ENCODE data around the gene WNT4.
A peak's percentile ranks its signal among the peaks of the same experiment; 100 is the strongest.

WNT4 gene

DNA sequence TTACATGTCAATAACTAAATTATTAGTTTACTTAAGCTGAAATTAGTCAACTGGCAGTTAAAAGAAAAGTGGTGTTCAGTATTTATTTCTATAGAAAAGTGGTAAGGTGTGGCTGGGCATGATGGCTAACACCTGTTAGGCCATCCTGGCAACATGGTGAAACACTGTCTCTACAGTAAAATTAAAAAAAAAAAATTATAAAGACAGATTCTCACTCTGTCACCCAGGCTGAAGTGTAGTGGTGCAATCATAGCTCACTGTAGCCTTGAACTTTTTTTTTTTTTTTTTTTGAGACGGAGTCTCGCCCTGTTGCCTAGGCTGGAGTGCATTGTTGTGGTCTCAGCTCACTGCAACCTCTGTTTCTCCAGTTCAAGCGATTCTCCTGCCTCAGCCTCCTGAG is 32.9 kb downstream of the WNT4 start:
- no peak for DNase-seq (ENCODE audit: low read depth in 2 of 2)

DNA sequence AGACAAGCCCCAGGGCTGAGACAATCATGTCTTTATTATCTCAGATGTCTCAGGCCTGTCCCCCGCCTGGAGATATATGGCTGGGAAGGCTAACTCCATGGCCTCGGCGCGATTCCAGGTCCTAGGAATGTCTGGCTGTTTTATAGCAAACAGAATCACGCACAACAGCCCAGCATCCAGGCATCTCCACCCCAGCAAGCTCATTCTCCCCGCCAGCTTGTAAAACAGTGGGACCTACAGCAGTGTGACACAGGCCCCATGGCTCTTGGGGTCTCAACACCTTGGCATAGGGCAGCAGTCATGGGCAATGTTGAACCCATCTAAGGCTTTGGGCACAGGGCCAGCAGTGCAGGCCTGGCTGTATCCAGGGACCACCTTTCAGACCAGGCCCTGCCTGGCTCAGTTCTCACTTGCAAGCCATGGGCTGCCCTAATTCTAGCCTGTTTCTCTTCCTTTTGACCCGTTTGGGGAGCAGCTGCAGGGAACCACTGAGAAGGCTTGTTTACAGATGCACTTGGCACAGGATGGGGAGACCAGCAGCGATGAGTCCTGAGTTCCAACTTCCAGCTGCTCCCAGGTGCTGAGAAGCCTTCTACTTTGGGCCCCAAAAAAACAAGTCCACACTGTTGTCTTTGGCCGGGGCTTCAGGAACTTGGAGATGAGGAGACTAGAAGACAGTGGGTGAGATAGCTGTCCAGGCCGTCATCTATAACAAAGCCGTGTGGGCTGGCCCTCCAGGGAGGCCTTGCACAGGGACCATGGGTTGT is 34.4 kb downstream of the WNT4 start:
- DNase-seq (ENCODE audit: low read depth in 2 of 2): no peak

- DNase-seq (ENCODE audit: low read depth in 2 of 2): no peak
Measured at GRCh38 chr1:22107126-22107525, 35.8 kb downstream of the WNT4 start.

- no peak for DNase-seq (ENCODE audit: low read depth in 2 of 2)
Measured at GRCh38 chr1:22105611-22106207, 37.2 kb downstream of the WNT4 start.

- DNase-seq (ENCODE audit: low read depth in 2 of 2): no peak
Measured at GRCh38 chr1:22104865-22105437, 37.9 kb downstream of the WNT4 start.

DNA sequence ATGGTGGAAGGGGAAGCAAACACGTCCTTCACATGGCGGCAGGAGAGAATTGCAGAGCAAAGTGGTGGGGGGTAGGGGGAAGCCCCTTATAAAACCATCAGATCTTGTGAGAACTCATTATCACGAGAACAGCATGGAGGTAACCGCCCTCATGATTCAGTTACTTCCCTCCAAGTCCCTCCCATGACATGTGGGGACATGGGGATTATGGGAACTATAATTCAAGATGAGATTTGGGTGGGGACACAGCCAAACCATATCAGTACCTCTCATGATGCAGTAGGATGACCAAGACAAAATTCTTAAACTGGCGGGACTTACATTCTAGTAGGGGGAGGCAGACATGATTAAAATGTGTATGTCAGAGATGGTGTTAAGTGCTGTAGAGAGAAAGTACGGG is 38.8 kb downstream of the WNT4 start:
- no peak for DNase-seq (ENCODE audit: low read depth in 2 of 2)

DNA sequence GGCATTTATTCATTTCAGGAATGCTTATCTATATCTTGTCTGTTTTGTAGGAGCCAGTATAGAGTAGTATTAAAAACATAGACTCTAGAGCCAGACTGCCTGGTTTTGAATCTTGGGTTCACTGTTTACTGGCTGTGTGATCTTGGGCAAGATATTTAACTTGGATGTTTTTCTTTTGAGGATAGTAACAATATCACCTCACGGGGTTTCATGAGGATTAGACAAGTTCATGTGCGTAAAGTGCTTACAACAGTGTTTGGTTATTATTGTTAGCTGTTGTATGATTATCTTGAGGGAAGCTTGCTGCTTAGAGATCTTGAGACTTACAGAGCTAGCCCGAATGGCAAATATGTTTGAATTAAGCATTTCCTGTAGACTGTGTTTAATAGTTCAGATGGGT is 40.2 kb downstream of the WNT4 start:
- DNase-seq (ENCODE audit: low read depth in 2 of 2): no peak

DNA sequence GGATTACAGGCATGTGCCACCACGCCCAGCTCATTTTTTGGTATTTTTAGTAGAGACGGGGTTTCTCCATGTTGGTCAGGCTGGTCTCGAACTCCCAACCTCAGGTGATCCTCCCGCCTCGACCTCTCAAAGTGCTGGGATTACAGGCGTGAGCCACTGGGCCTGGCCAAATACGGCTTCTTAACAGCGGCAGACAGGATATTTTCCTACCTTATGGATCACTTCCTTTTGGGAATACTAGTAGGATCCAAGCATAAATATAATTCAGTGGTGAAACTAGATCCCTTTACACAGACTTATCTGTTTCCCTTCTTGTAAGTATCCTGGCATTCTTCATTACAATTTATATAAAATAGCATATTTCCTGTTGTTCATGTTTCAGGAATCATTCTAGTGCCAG is 40.9 kb downstream of the WNT4 start:
- no peak for DNase-seq (ENCODE audit: low read depth in 2 of 2)

- no peak for DNase-seq (ENCODE audit: low read depth in 2 of 2)
Measured at GRCh38 chr1:22101199-22101598, 41.7 kb downstream of the WNT4 start.

DNA sequence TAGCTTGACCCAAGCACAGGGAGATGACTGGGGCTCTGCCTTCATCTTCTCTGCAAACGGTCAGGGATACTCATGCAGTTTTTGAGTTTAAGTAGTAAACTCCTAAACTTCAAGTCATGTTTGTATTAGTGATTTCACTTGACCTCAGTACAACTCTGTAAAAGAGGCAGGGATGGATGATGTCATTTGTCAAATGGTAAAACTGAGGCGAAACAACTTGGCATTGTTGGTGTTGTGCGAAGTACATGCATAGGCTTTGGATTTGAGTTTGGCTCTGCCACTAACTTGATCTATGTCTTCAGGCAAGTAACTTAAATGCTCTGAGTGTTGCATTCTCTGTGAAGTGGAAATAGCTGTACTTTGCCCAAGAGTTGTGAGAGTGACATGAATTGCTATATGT is 42.7 kb downstream of the WNT4 start:
- DNase-seq (ENCODE audit: low read depth in 2 of 2): no peak

- DNase-seq (ENCODE audit: low read depth in 2 of 2): no peak
Measured at GRCh38 chr1:22098752-22099151, 44.1 kb downstream of the WNT4 start.

GRCh38 chr1:22096463-22096862 is 46.4 kb downstream of the WNT4 start:
- no peak for DNase-seq (ENCODE audit: low read depth in 2 of 2)

DNA sequence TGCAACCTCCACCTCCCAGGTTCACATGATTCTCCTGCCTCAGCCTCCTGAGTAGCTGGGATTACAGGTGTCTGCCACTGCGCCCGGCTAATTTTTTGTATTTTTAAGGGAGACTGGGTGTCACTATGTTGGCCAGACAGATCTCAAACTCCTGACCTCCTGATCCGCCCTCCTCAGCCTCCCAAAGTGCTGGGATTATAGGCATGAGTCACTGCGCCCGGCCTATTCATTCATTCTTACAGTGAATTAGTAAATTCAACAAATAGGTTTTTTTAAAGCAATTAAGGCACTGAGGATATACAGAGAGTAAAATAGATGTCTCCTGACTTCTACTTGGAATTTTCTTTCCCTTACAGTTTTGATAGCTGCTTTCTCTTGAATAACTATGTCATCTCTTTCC is 46.9 kb downstream of the WNT4 start:
- no peak for DNase-seq (ENCODE audit: low read depth in 2 of 2)

DNA sequence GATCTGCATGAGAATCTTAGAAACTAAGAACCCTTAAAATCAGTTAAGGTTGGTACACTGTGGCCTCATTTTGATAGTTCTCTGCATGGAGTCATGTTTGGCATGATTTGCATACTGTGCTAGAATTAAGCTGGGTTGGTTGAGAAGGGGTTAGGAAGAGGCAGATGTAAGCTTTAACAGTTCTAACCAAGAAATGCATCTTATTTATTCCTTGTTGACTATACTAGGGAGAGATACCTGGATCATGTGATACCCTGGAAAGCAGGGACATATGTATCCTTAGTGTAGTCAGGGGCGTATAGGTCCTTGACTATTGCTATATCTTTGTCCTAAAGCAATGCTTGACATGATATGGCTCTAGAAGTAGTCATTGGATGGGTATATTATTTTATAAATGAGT is 49.4 kb downstream of the WNT4 start:
- DNase-seq (ENCODE audit: low read depth in 2 of 2): no peak

DNA sequence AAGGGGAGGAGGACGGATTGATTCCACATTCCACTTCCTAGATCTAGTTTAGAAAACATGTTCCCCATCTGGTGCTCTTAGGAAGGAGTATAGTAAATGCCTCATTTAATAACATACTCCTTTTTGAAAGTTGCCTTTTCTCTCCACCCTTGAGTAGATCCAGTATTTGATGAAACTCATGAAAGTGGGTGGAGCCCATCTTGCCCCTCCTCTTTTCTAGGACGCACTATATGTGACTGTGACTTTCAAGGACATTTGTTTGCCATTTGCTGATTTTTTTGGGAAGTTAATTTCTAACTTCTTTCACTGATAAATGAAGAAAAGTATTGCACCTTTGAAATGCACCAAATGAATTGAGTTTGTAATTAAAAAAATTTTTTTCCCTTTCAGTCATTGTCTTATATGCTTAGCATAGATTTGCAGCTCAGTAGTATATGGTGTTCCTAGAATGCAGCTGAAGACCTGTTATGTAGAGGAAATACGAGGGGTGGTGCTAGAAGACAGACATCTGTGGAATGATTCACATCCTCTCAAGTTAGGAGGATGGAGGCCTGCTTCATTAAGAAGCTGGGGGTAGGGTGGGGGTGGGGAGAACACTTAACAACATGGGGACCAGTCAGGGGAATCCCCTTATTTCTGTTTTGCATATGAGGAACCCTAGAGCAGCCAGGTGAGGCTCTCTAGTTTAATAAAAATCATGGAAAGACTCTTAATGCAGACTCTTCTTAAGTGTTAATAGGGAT is 50.7 kb downstream of the WNT4 start:
- DNase-seq (ENCODE audit: low read depth in 2 of 2): peak in 1 of 2 donors; percentile 6

DNA sequence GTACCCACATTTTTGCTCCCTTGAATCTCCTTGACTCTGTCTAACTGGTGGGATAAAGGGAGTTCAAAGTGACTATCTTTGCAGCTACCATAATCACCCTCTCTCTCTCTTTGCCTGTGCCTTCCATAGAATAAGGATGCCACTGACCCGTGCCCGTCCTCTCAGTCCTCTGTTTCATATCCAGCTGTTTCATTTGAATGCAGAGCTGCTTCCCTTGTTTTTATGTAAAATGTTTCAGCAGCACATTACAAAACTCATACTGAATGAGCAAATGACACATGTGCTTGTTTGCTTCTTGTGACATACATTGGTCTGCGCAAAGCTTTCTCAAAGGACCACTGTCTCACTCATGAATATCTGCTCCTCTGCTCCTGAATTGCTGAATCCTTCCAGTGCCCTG is 52.0 kb downstream of the WNT4 start:
- no peak for DNase-seq (ENCODE audit: low read depth in 2 of 2)

- no peak for DNase-seq (ENCODE audit: low read depth in 2 of 2)
Measured at GRCh38 chr1:22089787-22090186, 53.1 kb downstream of the WNT4 start.

DNA sequence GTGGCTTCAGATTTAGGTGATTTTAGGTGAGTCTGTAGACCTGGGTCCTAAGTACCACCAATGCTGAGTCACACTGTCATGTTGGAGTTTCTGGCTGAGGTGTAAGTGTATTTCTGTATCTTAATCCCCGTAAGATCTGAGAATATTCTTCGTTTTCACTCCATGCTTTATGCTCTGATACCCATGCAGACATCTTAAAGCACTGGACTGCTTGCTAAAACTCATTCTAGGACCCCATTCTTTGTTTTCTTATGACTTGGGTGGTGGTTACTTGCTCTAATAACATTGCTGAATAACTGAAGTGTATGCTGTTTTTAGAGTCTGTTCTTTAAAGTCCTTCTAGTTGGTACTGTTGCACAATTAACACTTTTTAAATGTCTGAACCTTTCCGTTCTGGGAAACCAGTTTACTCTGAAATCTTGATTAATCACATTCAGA is 53.7 kb downstream of the WNT4 start:
- no peak for DNase-seq (ENCODE audit: low read depth in 2 of 2)

GRCh38 chr1:22088331-22088730 is 54.6 kb downstream of the WNT4 start:
- DNase-seq (ENCODE audit: low read depth in 2 of 2): no peak

DNA sequence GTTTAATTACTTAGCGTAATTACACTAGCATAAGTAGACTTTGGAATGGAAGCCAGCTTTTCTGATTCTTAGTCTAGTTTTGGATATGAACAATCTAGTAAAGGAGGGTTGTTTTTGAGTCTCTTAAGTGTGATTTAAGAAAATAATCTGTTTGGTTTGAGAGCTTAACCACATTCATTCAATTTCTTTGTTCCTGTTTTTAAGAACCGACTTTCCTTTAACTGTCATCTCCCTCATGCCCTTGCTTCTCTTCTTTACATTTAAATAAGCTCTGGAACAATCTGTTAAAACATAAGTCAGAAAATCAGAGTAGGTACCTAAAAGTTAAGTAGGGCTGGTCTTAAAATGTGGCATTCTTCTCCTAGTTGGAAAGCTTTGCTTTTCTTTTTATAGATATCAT is 62.7 kb downstream of the WNT4 start:
- DNase-seq (ENCODE audit: low read depth in 2 of 2): no peak

DNA sequence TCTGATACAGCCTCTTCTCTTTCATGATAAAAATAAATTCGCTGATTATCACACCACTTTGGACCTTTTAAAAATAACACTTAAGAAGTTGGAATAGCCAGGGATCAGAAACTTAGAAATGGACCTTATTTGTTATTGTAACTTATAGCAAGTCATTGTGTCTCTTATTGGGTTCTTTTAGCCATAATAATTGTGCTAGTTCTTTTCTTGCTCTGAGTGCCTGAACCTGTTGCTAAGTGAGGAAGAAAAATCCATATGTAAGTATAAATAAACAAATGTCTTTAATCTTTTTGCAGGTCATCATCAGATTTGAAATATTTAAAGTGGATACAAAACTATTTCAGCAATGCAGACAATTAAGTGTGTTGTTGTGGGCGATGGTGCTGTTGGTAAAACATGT is 64.8 kb downstream of the WNT4 start:
- no peak for DNase-seq (ENCODE audit: low read depth in 2 of 2)

DNA sequence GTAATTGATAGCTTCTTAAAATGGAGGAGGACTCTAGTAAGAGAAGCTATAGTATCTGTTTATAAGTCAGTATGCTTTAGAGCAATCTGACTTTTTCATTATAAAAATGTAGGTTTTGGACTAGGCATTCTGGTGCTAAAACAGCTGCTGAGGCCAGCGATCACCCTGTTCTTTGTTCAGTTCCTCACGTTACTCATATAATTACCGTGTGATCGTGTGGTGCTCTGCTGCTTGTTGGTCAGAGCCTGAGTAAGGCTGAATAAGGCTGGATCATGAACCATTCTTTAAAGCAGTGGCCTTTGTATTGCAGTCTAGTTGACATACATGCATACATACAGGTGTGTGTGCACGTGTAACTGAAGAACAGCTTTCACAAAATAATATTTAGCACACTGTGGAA is 65.2 kb downstream of the WNT4 start:
- no peak for DNase-seq (ENCODE audit: low read depth in 2 of 2)

GRCh38 chr1:22076346-22076745 is 66.6 kb downstream of the WNT4 start:
- no peak for DNase-seq (ENCODE audit: low read depth in 2 of 2)

Measured in stimulated activated CD4-positive, alpha-beta T cell treated with anti-CD3 and anti-CD28 coated beads, Interleukin-1b, Interleukin-23, amount 100 ng/mL, for 1 hour (primary cell).